Fibroblast of skin of right biceps (primary cell): ENCODE results near the gene CRABP2.
A peak's percentile ranks its signal among the peaks of the same experiment; 100 is the strongest.

Experiments used
- DNase-seq: peaks from one replicate; pipeline ENCODE4 v3.0.0-alpha.2; 2013

CRABP2 gene

DNA sequence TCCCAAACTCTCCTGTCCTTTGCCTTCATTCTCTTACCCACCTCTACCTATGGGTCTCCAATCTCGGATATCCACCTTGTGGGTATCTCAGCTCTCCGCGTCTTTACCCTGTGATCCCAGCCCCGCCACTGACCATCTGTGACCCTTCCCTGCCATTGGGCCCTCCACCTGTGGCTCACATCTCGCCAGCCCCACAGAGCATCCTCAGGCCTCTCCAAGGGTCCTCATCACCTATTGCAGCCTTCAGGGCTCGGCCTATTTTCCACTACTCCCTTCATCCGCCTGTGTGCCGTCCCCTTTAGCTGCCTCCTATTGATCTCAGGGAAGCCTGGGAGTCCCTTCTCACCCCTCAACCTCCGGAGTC lies 52.4 kb downstream of the CRABP2 start:
- DNase-seq, result no peak

DNA sequence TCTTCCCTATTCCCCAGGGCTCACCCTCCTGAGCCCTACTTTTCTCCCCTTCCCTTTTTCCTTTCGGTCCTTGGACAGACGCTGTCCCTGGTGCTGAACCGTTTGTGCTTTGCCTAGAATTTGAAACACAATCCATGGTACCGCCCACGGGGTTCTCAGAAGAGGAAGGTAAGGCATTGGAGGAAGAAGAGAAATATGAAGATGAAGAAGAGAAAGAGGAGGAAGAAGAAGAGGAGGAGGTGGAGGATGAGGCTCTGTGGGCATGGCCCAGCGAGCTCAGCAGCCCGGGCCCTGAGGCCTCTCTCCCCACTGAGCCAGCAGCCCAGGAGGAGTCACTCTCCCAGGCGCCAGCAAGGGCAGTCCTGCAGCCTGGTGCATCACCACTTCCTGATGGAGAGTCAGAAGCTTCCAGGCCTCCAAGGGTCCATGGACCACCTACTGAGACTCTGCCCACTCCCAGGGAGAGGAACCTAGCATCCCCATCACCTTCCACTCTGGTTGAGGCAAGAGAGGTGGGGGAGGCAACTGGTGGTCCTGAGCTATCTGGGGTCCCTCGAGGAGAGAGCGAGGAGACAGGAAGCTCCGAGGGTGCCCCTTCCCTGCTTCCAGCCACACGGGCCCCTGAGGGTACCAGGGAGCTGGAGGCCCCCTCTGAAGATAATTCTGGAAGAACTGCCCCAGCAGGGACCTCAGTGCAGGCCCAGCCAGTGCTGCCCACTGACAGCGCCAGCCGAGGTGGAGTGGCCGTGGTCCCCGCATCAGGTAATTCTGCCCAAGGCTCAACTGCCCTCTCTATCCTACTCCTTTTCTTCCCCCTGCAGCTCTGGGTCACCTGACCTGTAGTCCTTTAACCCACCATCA lies 53.0 kb downstream of the CRABP2 start:
- peak; percentile 52 for DNase-seq
